IPS DF 4.7 (cell line): ENCODE measurements around the gene NFATC1.

Experiments used
- DNase-seq: peaks from one replicate; pipeline ENCODE4 v3.0.0-alpha.2; 2013; ENCODE audit warnings: low spot score; ENCODE audit errors: extremely low read depth

The NFATC1 gene

GRCh38 chr18:79388043-79388442, 7.7 kb upstream of the NFATC1 start:
- DNase-seq: no peak

- no peak for DNase-seq
Measured at GRCh38 chr18:79389689-79390088, 6.0 kb upstream of the NFATC1 start.

GRCh38 chr18:79392226-79392625, 3.5 kb upstream of the NFATC1 start:
- no peak for DNase-seq

GRCh38 chr18:79393181-79393634, 2.5 kb upstream of the NFATC1 start:
- no peak for DNase-seq

- DNase-seq: no peak
Measured at GRCh38 chr18:79393635-79394533, 1.8 kb upstream of the NFATC1 start.

GRCh38 chr18:79394534-79395307, 1.0 kb upstream of the NFATC1 start:
- DNase-seq: no peak

- no peak for DNase-seq
Measured at GRCh38 chr18:79395308-79395640, 456 bp upstream of the NFATC1 start.

- no peak for DNase-seq
Measured at GRCh38 chr18:79396431-79397246, 909 bp downstream of the NFATC1 start.

GRCh38 chr18:79397247-79397829, 1.6 kb downstream of the NFATC1 start:
- no peak for DNase-seq

- DNase-seq: no peak
Measured at GRCh38 chr18:79397830-79398761, 2.4 kb downstream of the NFATC1 start.

GRCh38 chr18:79399275-79400081, 3.7 kb downstream of the NFATC1 start:
- no peak for DNase-seq

GRCh38 chr18:79400091-79400590, 4.4 kb downstream of the NFATC1 start:
- no peak for DNase-seq

- DNase-seq: no peak
Measured at GRCh38 chr18:79400591-79401381, 5.1 kb downstream of the NFATC1 start.

GRCh38 chr18:79401494-79402208, 5.9 kb downstream of the NFATC1 start:
- no peak for DNase-seq

- no peak for DNase-seq
Measured at GRCh38 chr18:79402209-79402576, 6.5 kb downstream of the NFATC1 start.

GRCh38 chr18:79402977-79403722, 7.4 kb downstream of the NFATC1 start:
- DNase-seq: no peak
